GM23248 (cell line): ENCODE measurements around the gene RASD2. TPM values are rescaled to one million over a fixed set of nuclear protein-coding genes. Genes with fewer than 3 reads are reported as not detected.
"Not testable (repeated sequence)": the region's sequence is repeated elsewhere in the genome, so short reads cannot be mapped to it uniquely, and the experiment has no call there.

Experiments
- DNase-seq: peaks from one replicate; pipeline ENCODE4 v3.0.0-alpha.2; 2015
- H2AFZ ChIP-seq: fragments of 200-600 bp; sonication (generic); 2 replicates; pipeline ENCODE4 v1.6.1; 2016; ENCODE audit warnings: antibody characterized with exemption
- H3F3A ChIP-seq: fragments of 200-600 bp; sonication (generic); 2 replicates; pipeline ENCODE4 v1.6.1; 2016; ENCODE audit warnings: mild to moderate bottlenecking, antibody characterized with exemption, mixed run types; ENCODE audit not compliant: insufficient read depth
- H3K27ac ChIP-seq: fragments of 200-600 bp; sonication (generic); 2 replicates; pipeline ENCODE4 v1.5.1; 2016; ENCODE audit warnings: mild to moderate bottlenecking
- H3K27me3 ChIP-seq: fragments of 200-600 bp; sonication (generic); replicated peaks from 2 replicates; pipeline ENCODE4 v1.6.1; 2016; ENCODE audit warnings: mild to moderate bottlenecking; ENCODE audit not compliant: insufficient read depth
- H3K36me3 ChIP-seq: fragments of 200-600 bp; sonication (generic); 2 replicates; pipeline ENCODE4 v1.6.1; 2016; ENCODE audit warnings: low read depth, mild to moderate bottlenecking
- H3K4me1 ChIP-seq: fragments of 200-600 bp; sonication (generic); 2 replicates; pipeline ENCODE4 v1.6.1; 2016; ENCODE audit warnings: mild to moderate bottlenecking; ENCODE audit not compliant: insufficient read depth
- H3K4me2 ChIP-seq: fragments of 200-600 bp; sonication (generic); one replicate; pipeline ENCODE4 v1.6.1; 2016; ENCODE audit warnings: mild to moderate bottlenecking; ENCODE audit not compliant: unreplicated experiment
- H3K4me3 ChIP-seq: fragments of 200-600 bp; sonication (generic); 2 replicates; pipeline ENCODE4 v1.5.1; 2016; ENCODE audit warnings: mild to moderate bottlenecking
- H3K79me2 ChIP-seq: fragments of 200-600 bp; sonication (generic); 2 replicates; pipeline ENCODE4 v1.6.1; 2016; ENCODE audit warnings: mild to moderate bottlenecking; ENCODE audit not compliant: insufficient read depth
- H3K9ac ChIP-seq: fragments of 200-600 bp; sonication (generic); 2 replicates; pipeline ENCODE4 v1.6.1; 2016; ENCODE audit warnings: mild to moderate bottlenecking
- H3K9me2 ChIP-seq: fragments of 200-600 bp; sonication (generic); 2 replicates; pipeline ENCODE4 v1.6.1; 2016; ENCODE audit warnings: mixed run types, mild to moderate bottlenecking, moderate library complexity; ENCODE audit not compliant: insufficient read depth
- H3K9me3 ChIP-seq: fragments of 200-600 bp; sonication (generic); one replicate; pipeline ENCODE4 v1.6.1; 2017; ENCODE audit warnings: low read depth
- H4K20me1 ChIP-seq: fragments of 200-600 bp; sonication (generic); 2 replicates; pipeline ENCODE4 v1.6.0; 2016; ENCODE audit not compliant: insufficient read depth
- EZH2 ChIP-seq: fragments of 200-600 bp; sonication (generic); IDR thresholded peaks from 2 replicates; pipeline ENCODE4 v1.6.1; 2018; ENCODE audit warnings: antibody characterized with exemption, mild to moderate bottlenecking; ENCODE audit not compliant: insufficient read depth, poor library complexity, severe bottlenecking
- EZH2phosphoT487 ChIP-seq: fragments of 200-600 bp; sonication (generic); IDR thresholded peaks from 2 replicates; pipeline ENCODE4 v1.6.1; 2018; ENCODE audit warnings: antibody characterized with exemption, moderate library complexity, mild to moderate bottlenecking, low read depth; ENCODE audit not compliant: insufficient read depth
- WGBS, 2 experiments: methylation state at CpG; one replicate each; pipeline ENCODE4 v1.1.6; 2015 to 2017; ENCODE audit warnings: low lambda C conversion rate in 2 of 2, low coverage in 1 of 2; ENCODE audit errors: missing lambda C conversion rate in 2 of 2; 5-methylcytosine and 5-hydroxymethylcytosine counted together
- in situ Hi-C: fragments of 300-500 bp; cut with MboI; formaldehyde crosslinking; loops from 2 replicates; pipeline ENCODE4 v1.15.0; 2020
- polyA plus RNA-seq: library from polyadenylated mRNA; unstranded; fragments of >200 nt; fragmentation: Nextera tagmentation; extraction: Ambion mirVana; gene quantifications from 2 replicates; pipeline ENCODE4 v1.2.1, GENCODE V29; 2016
- total RNA-seq: library from RNA; depleted of rRNA; stranded (reverse); fragments of >200 nt; shearing (Covaris generic); gene quantifications from 2 replicates; pipeline ENCODE4 v1.2.3, GENCODE V29; 2014; rRNA removed

The RASD2 gene, protein sequence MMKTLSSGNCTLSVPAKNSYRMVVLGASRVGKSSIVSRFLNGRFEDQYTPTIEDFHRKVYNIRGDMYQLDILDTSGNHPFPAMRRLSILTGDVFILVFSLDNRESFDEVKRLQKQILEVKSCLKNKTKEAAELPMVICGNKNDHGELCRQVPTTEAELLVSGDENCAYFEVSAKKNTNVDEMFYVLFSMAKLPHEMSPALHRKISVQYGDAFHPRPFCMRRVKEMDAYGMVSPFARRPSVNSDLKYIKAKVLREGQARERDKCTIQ
- total RNA-seq: 0.76 and 3.7 TPM in 2 replicates
- polyA plus RNA-seq: 1.5 and 1.6 TPM in 2 replicates

DNA sequence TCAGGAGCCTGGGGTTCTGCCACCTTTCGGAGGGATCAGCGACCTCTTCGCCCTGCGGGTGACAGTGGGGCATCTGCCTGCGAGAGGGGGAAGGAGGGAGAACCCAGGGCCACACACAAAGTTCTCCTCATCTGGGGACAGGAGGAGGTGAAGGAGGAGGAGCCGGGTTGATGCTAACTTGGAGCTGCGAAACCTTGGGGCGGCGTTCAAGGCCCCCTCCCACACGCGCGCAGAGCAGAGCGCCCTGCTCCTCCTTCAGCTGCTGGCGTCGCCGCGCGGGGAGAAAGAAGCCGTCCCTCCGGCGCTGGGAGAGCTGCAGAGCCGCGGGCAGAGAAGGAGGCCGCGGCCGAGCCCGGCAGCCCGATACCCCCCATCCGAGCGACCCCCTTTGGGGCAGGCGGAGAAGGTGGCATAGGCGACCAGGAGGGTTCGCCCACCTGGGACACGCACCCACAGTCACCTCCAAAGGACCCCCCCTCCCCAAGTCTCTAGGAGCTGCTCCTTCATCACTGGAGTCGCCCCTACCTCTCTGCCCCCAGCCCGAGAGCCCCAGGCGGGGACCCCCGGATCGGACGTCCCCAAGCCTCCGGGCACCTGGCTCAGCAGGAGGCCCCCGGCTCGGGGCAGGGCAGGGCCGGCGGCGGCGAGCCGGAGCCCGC, at the start of gene RASD2:
Gene RASD2 (plus strand): TSS at position 237 of the 659 bp plus-strand sequence. CDS start 5,979 bp downstream, outside the sequence.
- no peaks in the 10 kb centered on the region for H3K9me3 ChIP-seq
- DNase-seq: peak; percentile 68
- peak within 1 kb of the TSS; percentile 92 for H3K4me2 ChIP-seq
- no peaks in the 10 kb centered on the region for H3K9me2 ChIP-seq
- H2AFZ ChIP-seq: peak within 1 kb of the TSS; percentile 84
- peak within 1 kb of the TSS; percentile 77 for H3K4me3 ChIP-seq
- peaks cover 23% of the 10 kb centered on the region for H3K79me2 ChIP-seq
- no peaks in the 10 kb centered on the region for H3F3A ChIP-seq
- no peak within 1 kb of the TSS for H3K27ac ChIP-seq
- TF ChIP-seq EZH2 (no peak), EZH2phosphoT487 (no peak)
- H3K27me3 ChIP-seq: no peaks in the 10 kb centered on the region
- WGBS, 2 experiments: 3 to 9% methylated on average over 7 to 20 of the region's 49 CpGs
- H3K4me1 ChIP-seq: peaks cover 8% of the 10 kb centered on the region; the same call in 1 of the 2 replicates
- in situ Hi-C loops: no loop called here
- H4K20me1 ChIP-seq: no peaks in the 10 kb centered on the region
- peak within 1 kb of the TSS; percentile 69 for H3K9ac ChIP-seq
- no peaks in the 10 kb centered on the region for H3K36me3 ChIP-seq

DNA sequence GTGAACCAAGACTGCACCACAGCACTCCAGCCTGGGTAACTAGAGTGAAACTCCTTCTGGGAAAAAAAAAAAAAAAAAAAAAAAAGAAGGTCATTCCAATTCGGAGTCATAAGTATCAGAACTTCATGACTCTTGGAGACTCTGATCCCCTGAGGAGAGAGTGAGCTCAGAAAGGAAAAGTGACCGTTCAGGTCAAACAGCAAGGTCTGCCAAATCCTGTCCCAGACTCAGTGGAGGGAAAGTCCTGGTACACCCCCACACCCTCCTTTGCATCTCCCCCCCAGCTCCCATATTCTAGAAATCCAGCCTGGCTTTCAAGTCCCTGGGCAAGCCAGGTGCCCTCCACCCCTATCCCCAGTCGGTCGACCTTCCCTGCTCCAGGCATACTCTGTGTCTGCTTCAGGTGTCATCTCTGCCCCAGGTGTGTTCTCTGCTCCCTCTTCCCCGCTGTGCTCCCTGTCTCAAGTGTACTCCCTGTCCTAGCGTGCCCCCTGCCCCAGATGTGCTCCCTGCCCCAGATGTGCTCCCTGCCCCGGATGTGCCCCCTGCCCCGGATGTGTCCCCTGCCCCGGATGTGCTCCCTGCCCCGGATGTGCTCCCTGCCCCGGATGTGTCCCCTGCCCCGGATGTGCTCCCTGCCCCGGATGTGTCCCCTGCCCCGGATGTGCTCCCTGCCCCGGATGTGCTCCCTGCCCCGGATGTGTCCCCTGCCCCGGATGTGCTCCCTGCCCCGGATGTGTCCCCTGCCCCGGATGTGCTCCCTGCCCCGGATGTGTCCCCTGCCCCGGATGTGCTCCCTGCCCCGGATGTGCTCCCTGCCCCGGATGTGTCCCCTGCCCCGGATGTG, 49.3 kb upstream of the RASD2 start:
- H3K27ac ChIP-seq, H3K4me1 ChIP-seq, DNase-seq: not testable (repeated sequence)

DNA sequence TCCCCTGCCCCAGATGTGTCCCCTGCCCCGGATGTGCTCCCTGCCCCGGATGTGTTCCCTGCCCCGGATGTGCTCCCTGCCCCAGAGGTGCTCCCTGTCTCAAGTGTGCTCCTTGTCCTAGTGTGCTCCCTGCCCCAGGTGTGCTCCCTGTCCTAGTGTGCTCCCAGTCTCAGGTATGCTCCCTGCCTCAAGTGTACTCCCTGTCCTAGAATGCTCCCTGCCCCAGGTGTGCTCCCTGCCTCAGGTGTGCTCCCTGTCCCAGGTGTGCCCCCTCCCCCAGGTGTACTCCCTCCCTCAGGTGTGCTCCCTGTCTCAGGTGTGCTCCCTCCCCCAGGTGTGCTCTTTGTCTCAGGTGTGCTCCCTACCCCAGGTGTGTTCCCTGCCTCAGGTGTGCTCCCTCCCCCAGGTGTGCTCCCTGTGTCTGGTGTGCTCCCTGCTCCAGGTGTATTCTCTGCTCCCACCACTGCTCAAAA, 48.7 kb upstream of the RASD2 start:
- H3K9me3 ChIP-seq: no peaks in the 10 kb centered on the region
- in situ Hi-C loops: no loop called here
- H3K4me3 ChIP-seq: no peak overlapping the region
- H3K4me2 ChIP-seq: no peak overlapping the region
- no peak overlapping the region for H3K27ac ChIP-seq
- no peaks in the 10 kb centered on the region for H3K27me3 ChIP-seq
- H3K9me2 ChIP-seq: no peaks in the 10 kb centered on the region
- WGBS, 2 experiments: 77% methylated on average over 3 of the region's 3 CpGs; no CpG with 5 or more reads in 1 of the 2 experiments
- no peaks in the 10 kb centered on the region for H4K20me1 ChIP-seq
- TF ChIP-seq EZH2 (no peak), EZH2phosphoT487 (no peak)
- H3K36me3 ChIP-seq: no peaks in the 10 kb centered on the region
- H3K79me2 ChIP-seq: no peaks in the 10 kb centered on the region
- H3K9ac ChIP-seq: no peak overlapping the region
- H3F3A ChIP-seq: no peaks in the 10 kb centered on the region
- H2AFZ ChIP-seq: no peak overlapping the region
- no peak for DNase-seq
- H3K4me1 ChIP-seq: no peaks in the 10 kb centered on the region; the same call in 1 of the 2 replicates

More for the DNA sequence above, 49.3 kb upstream of the RASD2 start:
- H3K9ac ChIP-seq, H3K27me3 ChIP-seq, H3K79me2 ChIP-seq, H3K4me3 ChIP-seq, in situ Hi-C loops, H3K4me2 ChIP-seq, H3K36me3 ChIP-seq, H4K20me1 ChIP-seq, H2AFZ ChIP-seq, H3F3A ChIP-seq, H3K9me2 ChIP-seq, H3K9me3 ChIP-seq: not testable (repeated sequence)
- 89 to 92% methylated on average over 5 to 24 of the region's 24 CpGs for WGBS, 2 experiments

DNA sequence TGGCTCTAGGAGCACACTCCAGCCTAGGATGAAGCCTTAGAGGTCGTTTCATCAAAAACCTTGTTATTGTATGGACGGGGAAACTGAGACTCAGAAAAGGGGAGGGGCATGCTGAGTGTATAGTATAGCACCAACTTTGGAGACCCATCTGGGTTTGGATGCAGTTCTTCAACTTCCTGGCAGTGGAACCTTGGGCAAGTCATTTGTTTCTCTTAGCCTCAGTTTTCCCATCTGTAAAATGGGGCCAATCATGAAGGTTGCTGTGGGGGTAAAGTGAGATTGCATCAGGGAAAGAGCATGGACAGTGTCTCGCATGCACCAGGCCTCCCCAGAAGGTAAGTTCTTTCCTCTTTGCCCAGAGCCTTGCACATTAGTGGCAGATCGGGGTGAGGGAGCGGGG, 47.6 kb upstream of the RASD2 start:
- no peak overlapping the region for H3K4me3 ChIP-seq
- 63 to 71% methylated on average over 5 of the region's 5 CpGs for whole genome bisulfite sequencing, 2 experiments
- no peak overlapping the region for H3K9ac ChIP-seq
- H3F3A ChIP-seq: no peaks in the 10 kb centered on the region
- H3K36me3 ChIP-seq: no peaks in the 10 kb centered on the region
- H3K4me1 ChIP-seq: no peaks in the 10 kb centered on the region; the same call in 1 of the 2 replicates
- H3K4me2 ChIP-seq: no peak overlapping the region
- no peaks in the 10 kb centered on the region for H3K9me3 ChIP-seq
- no peaks in the 10 kb centered on the region for H4K20me1 ChIP-seq
- TF ChIP-seq EZH2 (no peak), EZH2phosphoT487 (no peak)
- DNase-seq: no peak
- no peaks in the 10 kb centered on the region for H3K79me2 ChIP-seq
- no peak overlapping the region for H3K27ac ChIP-seq
- no peaks in the 10 kb centered on the region for H3K9me2 ChIP-seq
- no peaks in the 10 kb centered on the region for H3K27me3 ChIP-seq
- H2AFZ ChIP-seq: no peak overlapping the region
- in situ Hi-C loops: no loop called here

DNA sequence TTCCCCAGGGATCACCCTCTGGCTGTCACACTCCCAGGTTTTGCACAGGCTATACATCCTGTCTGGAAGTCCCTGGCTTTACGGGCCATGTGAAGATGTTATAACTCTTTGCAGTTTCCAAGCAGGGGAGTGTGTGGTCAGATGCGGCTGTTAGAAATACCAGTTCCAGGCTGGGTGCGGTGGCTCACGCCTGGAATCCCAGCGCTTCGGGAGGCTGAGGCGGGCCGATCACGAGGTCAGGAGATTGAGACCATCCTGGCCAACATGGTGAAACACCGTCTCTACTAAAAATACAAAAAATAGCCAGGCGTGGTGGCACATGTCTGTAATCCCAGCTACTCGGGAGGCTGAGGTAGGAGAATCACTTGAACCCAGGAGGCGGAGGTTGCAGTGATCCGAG, 44.9 kb upstream of the RASD2 start:
- H3K4me3 ChIP-seq, H3K27ac ChIP-seq, H3K79me2 ChIP-seq, H4K20me1 ChIP-seq, H3K9ac ChIP-seq, H3K9me2 ChIP-seq, H3F3A ChIP-seq, H3K36me3 ChIP-seq, H3K4me1 ChIP-seq, in situ Hi-C loops, H3K4me2 ChIP-seq, DNase-seq, H3K27me3 ChIP-seq, H2AFZ ChIP-seq, H3K9me3 ChIP-seq: not testable (repeated sequence)
- 91% methylated on average over 14 of the region's 14 CpGs for WGBS, 2 experiments
